Choroid plexus epithelial cell (primary cell): ENCODE results near the gene C12orf57.

Source experiments
- DNase-seq: peaks from one replicate; pipeline ENCODE4 v3.0.0-alpha.2; 2010; ENCODE audit warnings: low read depth
- H3K4me3 ChIP-seq: 2 replicates; pipeline ENCODE4 v1.5.1; 2011; ENCODE audit warnings: low read depth, mild to moderate bottlenecking, control low read depth, low read length, moderate library complexity
- CTCF ChIP-seq: conservative IDR thresholded peaks from 2 replicates; pipeline ENCODE4 v1.5.1; 2011; ENCODE audit warnings: low read depth, mild to moderate bottlenecking, control low read depth, inconsistent platforms, low read length, moderate library complexity

Gene C12orf57

GRCh38 chr12:6959805-6960592 is 16.2 kb downstream of the C12orf57 start:
- no peak for TF ChIP-seq CTCF
- no peak for DNase-seq
- no peak overlapping the region for H3K4me3 ChIP-seq

- DNase-seq, result peak; percentile 79
- H3K4me3 ChIP-seq, result no peak overlapping the region
- peak; percentile 62 for TF ChIP-seq CTCF
These were observed 16.9 kb downstream of the C12orf57 start for GRCh38 chr12:6960593-6961277.

GRCh38 chr12:6961278-6961694 is 17.5 kb downstream of the C12orf57 start:
- no peak overlapping the region for H3K4me3 ChIP-seq
- TF ChIP-seq CTCF, result no peak
- no peak for DNase-seq

GRCh38 chr12:6961695-6962284 is 18.0 kb downstream of the C12orf57 start:
- peak; percentile 80 for DNase-seq
- H3K4me3 ChIP-seq, result peak overlapping the region; percentile 44
- peak; percentile 72 for TF ChIP-seq CTCF

- no peak for DNase-seq
- TF ChIP-seq CTCF, result no peak
- no peak overlapping the region for H3K4me3 ChIP-seq
These were observed 18.6 kb downstream of the C12orf57 start for GRCh38 chr12:6962285-6963015.

- H3K4me3 ChIP-seq, result no peak overlapping the region
- no peak for TF ChIP-seq CTCF
- DNase-seq, result no peak
These were observed 19.4 kb downstream of the C12orf57 start for GRCh38 chr12:6963016-6963731.
